OCI-LY1 (cell line): ENCODE results near the gene ZHX3.

Experiments used
- H2AFZ ChIP-seq: fragments of 200-600 bp; sonication (generic), shearing (Covaris generic); 2 replicates; pipeline ENCODE4 v1.6.0; 2014; ENCODE audit warnings: antibody characterized with exemption, mild to moderate bottlenecking, low read length
- H3F3A ChIP-seq: fragments of 200-600 bp; sonication (generic), shearing (Covaris generic); 2 replicates; pipeline ENCODE4 v1.6.0; 2014; ENCODE audit warnings: mild to moderate bottlenecking, antibody characterized with exemption, low read length, moderate library complexity; ENCODE audit not compliant: insufficient read depth
- H3K27ac ChIP-seq: fragments of 200-600 bp; sonication (generic); 2 replicates; pipeline ENCODE4 v1.5.1; 2014; ENCODE audit warnings: low read length, mixed run types, mild to moderate bottlenecking, low read depth; ENCODE audit not compliant: poor library complexity, severe bottlenecking
- H3K27me3 ChIP-seq: fragments of 200-600 bp; sonication (generic); 2 replicates; pipeline ENCODE4 v1.6.0; 2014; ENCODE audit warnings: antibody characterized with exemption, mild to moderate bottlenecking, low read length, moderate library complexity; ENCODE audit not compliant: insufficient read depth
- H3K36me3 ChIP-seq: fragments of 200-600 bp; sonication (generic); 2 replicates; pipeline ENCODE4 v1.6.1; 2014; ENCODE audit warnings: mild to moderate bottlenecking, antibody characterized with exemption, low read length, moderate library complexity, mixed read lengths; ENCODE audit not compliant: insufficient read depth
- H3K4me1 ChIP-seq: fragments of 200-600 bp; sonication (generic); 2 replicates; pipeline ENCODE4 v1.5.1; 2014; ENCODE audit warnings: mild to moderate bottlenecking, low read length, moderate library complexity; ENCODE audit not compliant: insufficient read depth, severe bottlenecking
- H3K4me2 ChIP-seq: fragments of 200-600 bp; sonication (generic), shearing (Covaris generic); 2 replicates; pipeline ENCODE4 v1.6.1; 2014; ENCODE audit warnings: low read length
- H3K4me3 ChIP-seq: fragments of 200-600 bp; sonication (generic); 2 replicates; pipeline ENCODE4 v1.5.1; 2014; ENCODE audit warnings: low read length, low read depth, mild to moderate bottlenecking, mixed read lengths; ENCODE audit not compliant: poor library complexity, severe bottlenecking
- H3K79me2 ChIP-seq: fragments of 200-600 bp; shearing (Covaris generic); 2 replicates; pipeline ENCODE4 v1.6.1; 2016; ENCODE audit warnings: mixed run types, low read length, mixed read lengths; ENCODE audit not compliant: insufficient read depth
- H3K9ac ChIP-seq: fragments of 200-600 bp; sonication (generic), shearing (Covaris generic); 2 replicates; pipeline ENCODE4 v1.6.1; 2014; ENCODE audit warnings: mild to moderate bottlenecking, low read length, mixed read lengths
- H3K9me2 ChIP-seq: fragments of 200-600 bp; sonication (generic), shearing (Covaris generic); 2 replicates; pipeline ENCODE4 v1.6.1; 2014; ENCODE audit warnings: low read depth, mild to moderate bottlenecking, low read length, mixed read lengths
- H3K9me3 ChIP-seq: fragments of 200-600 bp; shearing (Covaris generic); 2 replicates; pipeline ENCODE4 v1.6.1; 2014; ENCODE audit warnings: low read length, mixed read lengths
- H4K20me1 ChIP-seq: fragments of 200-600 bp; sonication (generic), shearing (Covaris generic); 2 replicates; pipeline ENCODE4 v1.6.0; 2016; ENCODE audit warnings: mild to moderate bottlenecking, low read length; ENCODE audit not compliant: insufficient read depth
- CTCF ChIP-seq: fragments of 200-600 bp; sonication (generic), shearing (Covaris generic); IDR thresholded peaks from 2 replicates; pipeline ENCODE4 v1.5.1; 2017; ENCODE audit warnings: mild to moderate bottlenecking, antibody characterized with exemption, low read length, moderate library complexity, mixed read lengths
- EZH2 ChIP-seq: fragments of 200-600 bp; sonication (generic), shearing (Covaris generic); IDR thresholded peaks from 2 replicates; pipeline ENCODE4 v1.8.0; 2017; ENCODE audit warnings: borderline replicate concordance, mixed run types, mild to moderate bottlenecking, antibody characterized with exemption, low read length, moderate library complexity, mixed read lengths

The ZHX3 gene

GRCh38 chr20:41363601-41364000 is 46.1 kb upstream of the ZHX3 start:
- H3K4me2 ChIP-seq: no peak overlapping the region
- H3K4me1 ChIP-seq: no peaks in the 10 kb centered on the region
- H3K79me2 ChIP-seq: no peaks in the 10 kb centered on the region
- H3K27me3 ChIP-seq: no peaks in the 10 kb centered on the region; the same call in 1 of the 2 replicates
- H3K36me3 ChIP-seq: no peaks in the 10 kb centered on the region
- TF ChIP-seq EZH2 (no peak), CTCF (no peak)
- no peaks in the 10 kb centered on the region for H4K20me1 ChIP-seq
- no peaks in the 10 kb centered on the region for H3K9me2 ChIP-seq
- H3K9me3 ChIP-seq: no peaks in the 10 kb centered on the region
- H3K4me3 ChIP-seq: no peak overlapping the region
- no peak overlapping the region for H2AFZ ChIP-seq
- H3K9ac ChIP-seq: no peak overlapping the region
- no peak overlapping the region for H3K27ac ChIP-seq
- H3F3A ChIP-seq: no peaks in the 10 kb centered on the region

GRCh38 chr20:41362748-41363140 is 45.2 kb upstream of the ZHX3 start:
- Histone ChIP-seq H4K20me1 (no peaks in the 10 kb centered on the region), H3K9me3 (no peaks in the 10 kb centered on the region), H2AFZ (no peak overlapping the region), H3K27ac (no peak overlapping the region), H3K27me3 (no peaks in the 10 kb centered on the region; the same call in 1 of the 2 replicates), H3K4me3 (no peak overlapping the region), H3K9ac (no peak overlapping the region), H3K79me2 (no peaks in the 10 kb centered on the region), H3K4me1 (no peaks in the 10 kb centered on the region), H3K36me3 (no peaks in the 10 kb centered on the region), H3K9me2 (no peaks in the 10 kb centered on the region), H3K4me2 (no peak overlapping the region), H3F3A (no peaks in the 10 kb centered on the region)
- TF ChIP-seq CTCF: no peak
- no peak for TF ChIP-seq EZH2

GRCh38 chr20:41361757-41362747 is 44.5 kb upstream of the ZHX3 start:
- no peak overlapping the region for H3K4me2 ChIP-seq
- no peak overlapping the region for H3K9ac ChIP-seq
- H3K4me1 ChIP-seq: no peaks in the 10 kb centered on the region
- H3K79me2 ChIP-seq: no peaks in the 10 kb centered on the region
- no peak overlapping the region for H2AFZ ChIP-seq
- no peaks in the 10 kb centered on the region for H3K9me2 ChIP-seq
- H3K9me3 ChIP-seq: no peaks in the 10 kb centered on the region
- no peaks in the 10 kb centered on the region for H3F3A ChIP-seq
- H4K20me1 ChIP-seq: no peaks in the 10 kb centered on the region
- TF ChIP-seq CTCF: no peak
- no peak for TF ChIP-seq EZH2
- H3K4me3 ChIP-seq: no peak overlapping the region
- no peak overlapping the region for H3K27ac ChIP-seq
- no peaks in the 10 kb centered on the region; the same call in 1 of the 2 replicates for H3K27me3 ChIP-seq
- H3K36me3 ChIP-seq: no peaks in the 10 kb centered on the region
